ENCODE measurements around the gene ADCY10. TPM values are rescaled to one million over a fixed set of nuclear protein-coding genes. Genes with fewer than 3 reads are reported as not detected.
"Not testable (repeated sequence)": the region's sequence is repeated elsewhere in the genome, so short reads cannot be mapped to it uniquely, and the experiment has no call there.

The ADCY10 gene
- total RNA-seq, 1 experiment from 2014 or later: 0.31 TPM

- Mint-ChIP-seq H3K27ac (ENCODE audit: unreplicated experiment) (no peak overlapping the region), H3K4me3 (ENCODE audit: low read depth, unreplicated experiment) (no peak overlapping the region), H3K27me3 (ENCODE audit: unreplicated experiment) (no peaks in the 10 kb centered on the region), H3K4me1 (ENCODE audit: low read depth, unreplicated experiment) (no peaks in the 10 kb centered on the region), H3K9me3 (ENCODE audit: low read depth, unreplicated experiment) (no peaks in the 10 kb centered on the region), H3K36me3 (ENCODE audit: insufficient read depth, unreplicated experiment) (no peaks in the 10 kb centered on the region)
- CTCF ChIA-PET: interaction anchor here (0.6 kb wide), 1 partner anchor 32 kb away, joined by 3 read pairs; no protein-coding TSS in a partner anchor
- DNase-seq: no peak
- intact Hi-C loops (cut with micrococcal nuclease; ENCODE audit: unreplicated experiment): no loop called here
- TF ChIP-seq CTCF (IDR thresholded peaks at IDR 0.05; ENCODE audit: unreplicated experiment): no peak
- BruUV-seq (replicated peaks): no TSS peak
Observed at GRCh38 chr1:167893798-167894197, 20.1 kb downstream of the ADCY10 start.

DNA sequence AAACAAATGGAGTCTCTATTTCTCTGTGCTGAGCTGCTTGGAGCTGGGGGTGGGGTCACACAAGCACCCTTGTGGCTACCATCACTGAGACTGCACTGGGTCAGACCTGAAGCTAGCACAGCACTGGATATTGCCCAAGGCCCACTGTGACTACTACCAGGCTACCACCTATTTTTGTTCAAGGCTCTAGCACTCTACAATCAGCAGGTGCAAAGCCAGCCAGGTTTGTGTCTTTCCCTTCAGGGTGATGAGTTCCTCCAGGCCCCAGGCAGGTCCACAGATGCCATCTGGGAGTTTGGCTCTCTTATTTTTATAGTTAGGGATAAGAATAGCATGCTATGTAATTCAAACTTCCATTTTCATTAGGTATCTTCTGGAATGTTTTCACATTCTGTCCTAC lies 23.5 kb downstream of the ADCY10 start:
- TF ChIP-seq CTCF (IDR thresholded peaks at IDR 0.05; ENCODE audit: unreplicated experiment): no peak
- Mint-ChIP-seq H3K4me1 (ENCODE audit: low read depth, unreplicated experiment) (no peaks in the 10 kb centered on the region), H3K27me3 (ENCODE audit: unreplicated experiment) (no peaks in the 10 kb centered on the region), H3K27ac (ENCODE audit: unreplicated experiment) (no peak overlapping the region), H3K4me3 (ENCODE audit: low read depth, unreplicated experiment) (no peak overlapping the region), H3K9me3 (ENCODE audit: low read depth, unreplicated experiment) (no peaks in the 10 kb centered on the region), H3K36me3 (ENCODE audit: insufficient read depth, unreplicated experiment) (no peaks in the 10 kb centered on the region)
- no TSS peak for BruUV-seq (replicated peaks)
- CTCF ChIA-PET: no interaction called here
- no peak for DNase-seq
- intact Hi-C loops (cut with micrococcal nuclease; ENCODE audit: unreplicated experiment): no loop called here

DNA sequence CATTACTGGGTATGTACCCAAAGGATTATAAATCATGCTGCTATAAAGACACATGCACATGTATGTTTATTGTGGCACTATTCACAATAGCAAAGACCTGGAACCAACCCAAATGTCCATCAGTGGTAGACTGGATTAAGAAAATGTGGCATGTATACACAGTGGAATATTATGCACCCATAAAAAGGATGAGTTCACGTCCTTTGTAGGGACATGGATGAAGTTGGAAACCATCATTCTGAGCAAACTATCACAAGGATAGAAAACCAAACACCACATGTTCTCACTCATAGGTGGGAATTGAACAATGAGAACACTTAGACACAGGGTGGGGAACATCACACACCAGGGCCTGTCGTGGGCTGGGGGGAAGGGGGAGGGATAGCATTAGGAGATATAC lies 26.7 kb downstream of the ADCY10 start:
- H3K36me3 Mint-ChIP-seq (ENCODE audit: insufficient read depth, unreplicated experiment): not testable (repeated sequence)

DNA sequence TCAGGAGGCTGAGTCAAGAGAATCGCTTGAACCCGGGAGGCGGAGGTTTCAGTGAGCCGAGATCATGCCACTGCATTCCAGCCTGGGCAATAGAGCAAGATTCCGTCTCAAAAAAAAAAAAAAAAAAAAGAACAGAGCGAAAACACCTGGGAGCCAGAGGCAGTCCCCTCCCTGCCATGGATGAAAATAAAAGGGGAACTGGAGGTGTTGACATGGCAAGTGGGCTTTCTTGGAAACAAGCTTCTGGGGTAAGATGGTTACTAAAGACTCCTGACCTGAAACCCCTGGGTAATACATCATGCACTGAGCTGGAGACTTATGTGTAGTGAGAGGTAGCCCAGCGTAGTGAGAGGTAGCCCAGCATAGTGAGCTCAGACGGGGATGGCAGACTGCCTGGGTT lies 31.6 kb downstream of the ADCY10 start:
- intact Hi-C loops (cut with micrococcal nuclease; ENCODE audit: unreplicated experiment): no loop called here
- no TSS peak for BruUV-seq (replicated peaks)
- no peak for DNase-seq
- Mint-ChIP-seq H3K27me3 (ENCODE audit: unreplicated experiment) (no peaks in the 10 kb centered on the region), H3K4me3 (ENCODE audit: low read depth, unreplicated experiment) (no peak overlapping the region), H3K4me1 (ENCODE audit: low read depth, unreplicated experiment) (peaks cover 7% of the 10 kb centered on the region), H3K36me3 (ENCODE audit: insufficient read depth, unreplicated experiment) (no peaks in the 10 kb centered on the region), H3K27ac (ENCODE audit: unreplicated experiment) (no peak overlapping the region), H3K9me3 (ENCODE audit: low read depth, unreplicated experiment) (peaks cover 3% of the 10 kb centered on the region)
- CTCF ChIA-PET: interaction anchor here (0.7 to 1.8 kb wide), 2 partner anchors 10 to 1622 kb away, joined by 3 read pairs; no protein-coding TSS in a partner anchor
- no peak for TF ChIP-seq CTCF (IDR thresholded peaks at IDR 0.05; ENCODE audit: unreplicated experiment)

More for the DNA sequence above, 26.7 kb downstream of the ADCY10 start:
- H3K4me1 Mint-ChIP-seq (ENCODE audit: low read depth, unreplicated experiment); CTCF ChIA-PET; H3K27me3 Mint-ChIP-seq (ENCODE audit: unreplicated experiment); H3K27ac Mint-ChIP-seq (ENCODE audit: unreplicated experiment); H3K4me3 Mint-ChIP-seq (ENCODE audit: low read depth, unreplicated experiment); DNase-seq; H3K9me3 Mint-ChIP-seq (ENCODE audit: low read depth, unreplicated experiment); BruUV-seq (replicated peaks); intact Hi-C loops (cut with micrococcal nuclease; ENCODE audit: unreplicated experiment): not testable (repeated sequence)

GRCh38 chr1:167881786-167882185 lies 32.1 kb downstream of the ADCY10 start:
- peaks cover 7% of the 10 kb centered on the region for H3K4me1 Mint-ChIP-seq (ENCODE audit: low read depth, unreplicated experiment)
- H3K9me3 Mint-ChIP-seq (ENCODE audit: low read depth, unreplicated experiment): peaks cover 3% of the 10 kb centered on the region
- no peaks in the 10 kb centered on the region for H3K27me3 Mint-ChIP-seq (ENCODE audit: unreplicated experiment)
- no peak for TF ChIP-seq CTCF (IDR thresholded peaks at IDR 0.05; ENCODE audit: unreplicated experiment)
- no peaks in the 10 kb centered on the region for H3K36me3 Mint-ChIP-seq (ENCODE audit: insufficient read depth, unreplicated experiment)
- CTCF ChIA-PET: no interaction called here
- no TSS peak for BruUV-seq (replicated peaks)
- DNase-seq: no peak
- H3K27ac Mint-ChIP-seq (ENCODE audit: unreplicated experiment): no peak overlapping the region
- intact Hi-C loops (cut with micrococcal nuclease; ENCODE audit: unreplicated experiment): no loop called here
- H3K4me3 Mint-ChIP-seq (ENCODE audit: low read depth, unreplicated experiment): no peak overlapping the region

Measured in Calu3 (cell line).